ENCODE results near the gene NKX2-3.

Gene NKX2-3

DNA sequence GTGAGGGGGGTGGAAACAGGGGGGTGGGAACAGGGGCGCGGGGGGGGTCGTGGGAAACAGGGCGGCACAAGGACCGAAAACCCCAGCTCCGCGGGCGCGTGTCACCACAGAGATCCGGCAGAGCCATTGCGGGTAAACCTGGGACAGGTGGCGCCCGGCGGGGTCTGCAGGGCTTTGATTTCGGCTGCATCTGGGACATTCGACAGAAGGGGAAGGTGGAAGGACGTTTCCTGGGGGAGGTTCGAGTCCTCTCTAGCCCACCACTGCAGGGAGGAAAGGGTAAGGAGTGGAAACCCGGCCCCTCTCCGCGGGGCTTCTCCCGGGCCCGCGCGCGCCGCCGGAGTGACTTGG, 7.5 kb downstream of the NKX2-3 start:
- no peak for DNase-seq

GRCh38 chr10:99540657-99541531, 8.2 kb downstream of the NKX2-3 start:
- no peak for DNase-seq

DNA sequence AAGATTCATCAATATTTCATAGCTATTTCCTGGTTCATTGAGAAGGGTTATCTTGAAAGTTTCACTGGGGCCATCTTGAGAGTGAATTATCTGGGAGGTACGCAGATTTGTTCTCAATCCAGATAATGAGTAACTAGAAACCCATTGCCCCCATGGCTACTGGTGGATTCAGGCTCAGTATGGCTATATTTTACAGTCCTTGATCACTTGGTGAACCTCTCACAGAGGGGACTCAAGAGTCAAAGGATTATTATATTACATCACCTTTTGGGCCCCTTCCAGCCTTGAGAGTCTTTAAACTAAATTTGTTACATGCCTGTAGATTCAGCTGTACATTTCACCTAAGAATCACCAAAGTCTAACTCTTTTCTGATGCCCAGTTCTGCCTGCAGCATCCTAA, 11.6 kb downstream of the NKX2-3 start:
- DNase-seq: no peak

- no peak for DNase-seq
Measured at GRCh38 chr10:99548041-99548530, 15.3 kb downstream of the NKX2-3 start.

GRCh38 chr10:99551158-99551557, 18.4 kb downstream of the NKX2-3 start:
- DNase-seq: no peak

GRCh38 chr10:99551616-99552015, 18.9 kb downstream of the NKX2-3 start:
- DNase-seq: no peak

DNA sequence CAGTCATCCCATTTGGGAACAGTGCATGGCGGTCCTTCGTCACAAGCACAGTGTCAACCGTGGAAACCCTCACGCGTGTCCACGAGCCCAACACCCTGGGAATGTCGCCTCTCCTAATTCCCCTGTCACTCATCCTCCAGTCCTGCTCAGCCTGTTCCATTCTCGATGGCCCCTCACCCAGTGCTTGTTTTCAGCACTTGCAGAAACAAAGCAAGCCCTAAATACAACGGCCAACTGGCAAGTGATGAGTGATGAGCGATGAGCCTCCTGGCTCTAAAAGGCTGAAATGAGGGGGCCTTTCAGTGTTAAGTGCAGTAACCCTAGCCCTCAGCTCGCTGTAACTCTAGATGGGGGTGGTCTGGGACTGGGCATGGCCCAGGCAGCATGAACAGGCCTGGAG, 22.6 kb downstream of the NKX2-3 start:
- no peak for DNase-seq

GRCh38 chr10:99555825-99556523, 23.2 kb downstream of the NKX2-3 start:
- no peak for DNase-seq

DNA sequence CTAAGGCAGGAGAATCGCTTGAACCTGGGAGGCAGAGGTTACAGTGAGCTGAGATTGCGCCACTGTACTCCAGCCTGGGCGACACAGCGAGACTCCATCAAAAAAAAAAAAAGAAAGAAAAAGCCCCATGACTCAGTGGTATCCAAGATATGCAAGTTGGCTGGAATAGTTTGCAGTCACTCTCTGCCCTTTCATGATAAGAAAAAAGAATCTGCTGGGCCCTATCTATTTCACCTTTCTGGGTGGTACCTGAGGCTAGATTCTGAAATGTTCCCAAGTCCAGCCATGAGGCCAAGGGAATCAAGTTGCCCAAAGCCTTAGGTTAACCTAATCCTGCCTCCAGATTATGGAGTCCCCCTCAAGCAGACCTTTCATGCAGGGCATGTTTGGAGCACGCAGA, 24.3 kb downstream of the NKX2-3 start:
- no peak for DNase-seq

DNA sequence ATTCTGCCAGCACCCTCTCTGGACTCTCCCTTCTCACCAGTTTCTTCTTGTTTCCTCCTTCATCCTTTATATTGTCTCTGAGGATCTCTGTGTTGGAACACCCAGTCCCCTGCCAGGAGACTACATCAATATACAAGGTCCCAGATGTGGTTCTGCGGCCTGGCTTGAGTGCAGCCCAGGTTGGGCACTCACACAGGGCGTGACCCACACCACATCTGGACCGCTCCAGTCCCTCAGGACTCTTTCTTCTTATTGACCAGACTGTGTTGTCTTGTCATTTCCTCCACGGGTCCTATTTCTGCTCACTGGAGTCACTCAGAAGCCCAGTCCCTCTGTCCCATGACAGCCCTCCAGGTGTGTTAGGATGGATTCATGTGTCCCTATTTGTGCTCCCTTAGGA, 26.0 kb downstream of the NKX2-3 start:
- no peak for DNase-seq

DNA sequence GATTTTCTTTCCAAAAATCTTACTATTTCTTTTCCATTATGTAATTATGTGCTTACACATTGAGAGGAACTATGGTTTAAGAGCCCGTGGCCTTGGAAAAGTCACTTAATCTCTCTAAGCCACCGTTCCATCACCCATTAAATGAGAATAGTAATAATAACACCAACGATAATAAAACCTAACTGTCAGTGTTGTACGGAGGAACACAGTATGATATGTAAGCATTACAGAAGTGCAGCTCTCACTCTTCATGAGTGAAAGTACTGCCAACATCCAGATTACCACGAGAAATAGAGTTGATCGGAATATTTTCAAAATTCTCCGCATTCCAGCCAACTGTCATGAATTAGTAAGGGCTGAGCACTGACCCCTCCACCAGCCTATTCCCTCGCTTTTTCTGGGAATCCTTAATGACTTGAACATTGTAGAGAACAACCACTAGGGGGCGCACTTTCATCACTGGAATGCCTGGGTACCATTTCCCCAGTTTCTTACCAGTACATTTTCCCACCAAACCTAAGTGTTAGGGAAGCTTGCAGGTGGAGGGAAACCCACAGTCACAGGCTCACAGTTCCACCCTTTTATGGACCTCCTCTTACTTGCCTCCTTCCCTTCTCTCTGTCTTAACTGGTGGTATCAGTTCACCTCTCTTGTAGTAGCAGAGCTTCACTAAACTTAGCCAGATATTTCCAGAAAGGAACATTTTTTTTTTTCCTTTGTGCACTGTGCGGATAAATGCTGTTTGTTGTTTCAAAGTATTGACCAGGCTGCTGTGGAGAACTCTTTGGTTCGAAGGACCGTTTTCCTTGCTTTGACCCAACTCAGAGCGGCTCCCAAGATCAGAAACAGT, 27.8 kb downstream of the NKX2-3 start:
- DNase-seq: no peak

- no peak for DNase-seq
Measured at GRCh38 chr10:99562631-99563030, 29.9 kb downstream of the NKX2-3 start.

- DNase-seq: no peak
Measured at GRCh38 chr10:99564361-99564760, 31.6 kb downstream of the NKX2-3 start.

DNA sequence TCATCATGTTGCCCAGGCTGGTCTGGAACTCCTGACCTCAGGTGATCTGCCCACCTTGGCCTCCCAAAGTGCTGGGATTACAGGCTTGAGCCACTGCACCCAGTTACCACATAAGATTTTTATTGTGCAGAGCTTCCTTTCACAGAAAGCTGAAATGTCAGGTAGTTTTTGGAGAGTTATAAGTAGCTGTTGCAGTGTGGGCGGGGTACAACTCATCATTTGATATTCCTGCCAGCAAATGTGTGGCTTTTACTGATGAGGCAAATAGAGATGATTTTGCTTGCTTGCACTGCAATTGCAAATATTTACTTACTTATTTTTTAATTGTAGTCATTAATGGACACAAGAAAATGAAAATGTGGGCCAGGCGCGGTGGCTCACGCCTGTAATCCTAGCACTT, 32.4 kb downstream of the NKX2-3 start:
- no peak for DNase-seq

GRCh38 chr10:99569253-99569939, 36.7 kb downstream of the NKX2-3 start:
- no peak for DNase-seq

DNA sequence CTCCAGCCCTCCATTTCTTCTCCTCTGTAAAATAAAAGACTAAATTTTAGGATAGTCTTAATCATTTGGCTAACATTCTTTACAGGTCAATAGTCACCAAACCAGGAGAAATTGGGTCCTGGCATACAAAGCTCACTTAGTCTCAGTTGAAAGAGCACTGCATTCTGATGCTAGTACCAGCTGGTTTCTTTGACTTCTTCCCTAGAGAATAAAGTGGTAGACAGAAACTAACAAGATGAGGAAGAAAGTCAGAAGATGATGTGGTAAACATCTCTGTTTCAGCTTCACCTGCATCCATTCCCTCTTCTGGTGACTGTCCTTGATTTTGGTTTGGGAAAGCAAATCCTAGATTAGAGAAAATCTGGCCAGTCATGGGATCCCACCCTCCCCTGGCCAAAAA, 37.2 kb downstream of the NKX2-3 start:
- no peak for DNase-seq

GRCh38 chr10:99571816-99572215, 39.1 kb downstream of the NKX2-3 start:
- no peak for DNase-seq

- DNase-seq: no peak
Measured at GRCh38 chr10:99573790-99574189, 41.0 kb downstream of the NKX2-3 start.

- no peak for DNase-seq
Measured at GRCh38 chr10:99579971-99580370, 47.2 kb downstream of the NKX2-3 start.

DNA sequence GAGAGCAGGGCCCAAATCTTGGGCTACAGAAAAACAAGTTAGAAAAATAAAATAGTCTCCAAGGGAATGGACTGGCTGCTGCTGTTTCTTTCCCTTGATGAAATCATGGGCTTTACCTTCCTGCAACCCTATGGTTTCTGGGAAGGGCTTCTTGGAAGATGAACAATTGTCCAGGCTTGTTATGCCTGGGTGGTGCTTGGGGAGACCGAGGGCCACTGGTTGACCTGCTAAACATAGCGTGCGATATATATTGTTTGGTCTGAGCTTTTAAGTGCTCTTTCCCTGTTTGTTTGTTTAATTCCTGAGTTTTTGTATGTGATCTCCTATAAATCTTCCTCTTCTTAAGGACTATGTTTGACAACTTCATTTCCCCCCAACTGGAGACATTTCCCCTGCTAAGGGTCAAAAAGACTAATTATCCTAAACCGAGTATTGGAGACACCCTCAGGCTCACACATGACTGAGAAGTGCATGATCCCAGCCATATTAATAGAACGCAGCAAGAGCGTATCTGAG, 49.6 kb downstream of the NKX2-3 start:
- no peak for DNase-seq

- DNase-seq: no peak
Measured at GRCh38 chr10:99583687-99584086, 50.9 kb downstream of the NKX2-3 start.
